AG09309 (cell line): ENCODE measurements around the gene FBXL15.
A peak's percentile ranks its signal among the peaks of the same experiment; 100 is the strongest.

Experiments
- DNase-seq: peaks from one replicate; pipeline ENCODE4 v3.0.0-alpha.2; 2010; ENCODE audit warnings: low read depth
- H3K4me3 ChIP-seq: 2 replicates; pipeline ENCODE4 v1.5.1; 2011; ENCODE audit warnings: mild to moderate bottlenecking, low read depth, low read length, moderate library complexity; ENCODE audit not compliant: control insufficient read depth
- TF ChIP-seq, protein P1 (sequence below): IDR thresholded peaks from 2 replicates; pipeline ENCODE4 v1.5.1; 2011; ENCODE audit warnings: mild to moderate bottlenecking, low read depth, low read length, inconsistent platforms; ENCODE audit not compliant: insufficient read depth, control insufficient read depth; ENCODE audit errors: missing control alignments

Gene FBXL15

DNA sequence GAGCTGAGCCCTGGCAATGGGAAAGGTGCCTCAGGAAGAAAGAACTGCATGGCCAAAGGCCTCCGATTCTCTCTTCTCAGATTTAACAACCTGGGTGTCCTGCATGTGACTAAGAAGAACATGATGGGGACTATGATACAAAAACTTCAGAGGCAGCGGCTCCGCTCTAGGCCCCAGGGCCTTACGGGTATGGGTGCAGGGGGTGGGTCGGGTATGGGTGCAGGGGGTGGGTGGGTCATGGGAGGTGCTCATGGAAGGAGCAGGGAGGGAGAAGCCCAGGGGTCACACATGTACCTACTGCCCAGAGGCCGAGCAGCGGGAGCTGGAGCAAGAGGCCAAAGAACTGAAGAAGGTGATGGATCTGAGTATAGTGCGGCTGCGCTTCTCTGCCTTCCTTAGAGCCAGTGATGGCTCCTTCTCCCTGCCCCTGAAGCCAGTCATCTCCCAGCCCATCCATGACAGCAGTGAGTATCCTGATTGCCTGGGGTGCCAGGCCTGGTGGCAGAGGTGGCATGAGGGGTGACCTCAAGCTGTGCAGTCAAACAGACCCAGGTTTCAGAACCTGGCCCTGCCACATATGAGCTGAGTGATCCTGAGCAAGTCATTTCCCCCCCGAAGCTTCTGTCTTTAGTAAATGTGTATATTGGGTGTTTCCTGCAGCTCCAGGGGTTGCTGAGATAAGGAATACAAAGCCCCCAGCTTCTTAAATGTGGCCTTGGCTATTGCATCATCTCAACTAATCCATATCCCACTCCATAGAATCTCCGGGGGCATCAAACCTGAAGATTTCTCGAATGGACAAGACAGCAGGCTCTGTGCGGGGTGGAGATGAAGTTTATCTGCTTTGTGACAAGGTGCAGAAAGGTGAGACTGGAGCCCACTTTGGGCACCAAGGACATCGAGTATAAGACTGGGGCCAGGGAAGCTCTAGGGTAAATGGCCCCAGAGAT, 23.1 kb upstream of the FBXL15 start:
- H3K4me3 ChIP-seq, result no peak overlapping the region
- TF ChIP-seq, protein P1, sequence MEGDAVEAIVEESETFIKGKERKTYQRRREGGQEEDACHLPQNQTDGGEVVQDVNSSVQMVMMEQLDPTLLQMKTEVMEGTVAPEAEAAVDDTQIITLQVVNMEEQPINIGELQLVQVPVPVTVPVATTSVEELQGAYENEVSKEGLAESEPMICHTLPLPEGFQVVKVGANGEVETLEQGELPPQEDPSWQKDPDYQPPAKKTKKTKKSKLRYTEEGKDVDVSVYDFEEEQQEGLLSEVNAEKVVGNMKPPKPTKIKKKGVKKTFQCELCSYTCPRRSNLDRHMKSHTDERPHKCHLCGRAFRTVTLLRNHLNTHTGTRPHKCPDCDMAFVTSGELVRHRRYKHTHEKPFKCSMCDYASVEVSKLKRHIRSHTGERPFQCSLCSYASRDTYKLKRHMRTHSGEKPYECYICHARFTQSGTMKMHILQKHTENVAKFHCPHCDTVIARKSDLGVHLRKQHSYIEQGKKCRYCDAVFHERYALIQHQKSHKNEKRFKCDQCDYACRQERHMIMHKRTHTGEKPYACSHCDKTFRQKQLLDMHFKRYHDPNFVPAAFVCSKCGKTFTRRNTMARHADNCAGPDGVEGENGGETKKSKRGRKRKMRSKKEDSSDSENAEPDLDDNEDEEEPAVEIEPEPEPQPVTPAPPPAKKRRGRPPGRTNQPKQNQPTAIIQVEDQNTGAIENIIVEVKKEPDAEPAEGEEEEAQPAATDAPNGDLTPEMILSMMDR, result no peak
- DNase-seq, result no peak

DNA sequence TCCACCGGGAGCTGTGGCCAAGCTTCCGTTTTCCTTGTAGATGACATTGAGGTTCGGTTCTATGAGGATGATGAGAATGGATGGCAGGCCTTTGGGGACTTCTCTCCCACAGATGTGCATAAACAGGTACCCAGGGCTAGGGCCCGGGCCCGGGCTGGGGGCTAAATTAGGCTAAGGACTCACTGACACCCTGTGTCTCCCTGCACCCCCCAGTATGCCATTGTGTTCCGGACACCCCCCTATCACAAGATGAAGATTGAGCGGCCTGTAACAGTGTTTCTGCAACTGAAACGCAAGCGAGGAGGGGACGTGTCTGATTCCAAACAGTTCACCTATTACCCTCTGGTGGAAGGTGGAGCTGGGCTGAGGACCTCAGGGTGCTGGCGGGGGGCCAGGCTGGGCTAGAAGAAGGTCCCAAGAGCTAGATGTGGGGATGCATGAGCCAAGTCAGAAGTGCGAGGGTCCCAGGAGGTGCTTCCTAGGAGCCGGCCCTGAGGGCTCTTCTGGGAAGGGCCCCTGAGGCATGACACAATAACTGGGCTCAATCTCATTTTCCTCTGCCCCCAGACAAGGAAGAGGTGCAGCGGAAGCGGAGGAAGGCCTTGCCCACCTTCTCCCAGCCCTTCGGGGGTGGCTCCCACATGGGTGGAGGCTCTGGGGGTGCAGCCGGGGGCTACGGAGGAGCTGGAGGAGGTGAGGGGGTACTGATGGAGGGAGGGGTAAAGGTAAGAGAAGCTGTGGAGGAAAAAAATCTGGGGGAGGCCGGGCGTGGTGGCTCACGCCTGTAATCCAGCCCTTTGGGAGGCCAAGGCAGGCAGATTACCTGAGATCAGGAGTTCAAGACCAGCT, 22.2 kb upstream of the FBXL15 start:
- DNase-seq, result no peak
- TF ChIP-seq, protein P1, result no peak
- H3K4me3 ChIP-seq, result no peak overlapping the region

- peak overlapping the region; percentile 37 for H3K4me3 ChIP-seq
- peak; percentile 41 for DNase-seq
- TF ChIP-seq, protein P1, result peak; percentile 82
Observed at GRCh38 chr10:102399217-102400021, 21.2 kb upstream of the FBXL15 start.

DNA sequence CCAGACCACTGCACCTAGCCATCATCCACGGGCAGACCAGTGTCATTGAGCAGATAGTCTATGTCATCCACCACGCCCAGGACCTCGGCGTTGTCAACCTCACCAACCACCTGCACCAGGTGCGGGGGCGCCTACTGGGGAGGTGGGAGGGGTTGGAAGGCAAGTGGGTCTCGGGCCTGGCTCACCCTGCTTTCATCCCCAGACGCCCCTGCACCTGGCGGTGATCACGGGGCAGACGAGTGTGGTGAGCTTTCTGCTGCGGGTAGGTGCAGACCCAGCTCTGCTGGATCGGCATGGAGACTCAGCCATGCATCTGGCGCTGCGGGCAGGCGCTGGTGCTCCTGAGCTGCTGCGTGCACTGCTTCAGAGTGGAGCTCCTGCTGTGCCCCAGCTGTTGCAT, 20.6 kb upstream of the FBXL15 start:
- no peak overlapping the region for H3K4me3 ChIP-seq
- DNase-seq, result no peak
- TF ChIP-seq, protein P1, result no peak

- TF ChIP-seq, protein P1, result no peak
- DNase-seq, result no peak
- no peak overlapping the region for H3K4me3 ChIP-seq
Observed at GRCh38 chr10:102400598-102401341, 19.9 kb upstream of the FBXL15 start.
